HG02798 (cell line): ENCODE measurements around the gene TWIST2.

Source experiments
- ATAC-seq: cut with Tn5 transposase; IDR thresholded peaks from one replicate; pipeline ENCODE4 v1.9.1; 2021; ENCODE audit warnings: mild to moderate bottlenecking; ENCODE audit not compliant: unreplicated experiment, poor library complexity

The TWIST2 gene

GRCh38 chr2:238899386-238899785, 51.5 kb downstream of the TWIST2 start:
- ATAC-seq: no peak

GRCh38 chr2:238900511-238900910, 52.6 kb downstream of the TWIST2 start:
- no peak for ATAC-seq

GRCh38 chr2:238901461-238902057, 53.7 kb downstream of the TWIST2 start:
- no peak for ATAC-seq

GRCh38 chr2:238902285-238902684, 54.4 kb downstream of the TWIST2 start:
- no peak for ATAC-seq

- no peak for ATAC-seq
These were observed 55.3 kb downstream of the TWIST2 start for GRCh38 chr2:238903141-238903540.

GRCh38 chr2:238904177-238904576, 56.3 kb downstream of the TWIST2 start:
- ATAC-seq: no peak

- ATAC-seq: no peak
These were observed 56.8 kb downstream of the TWIST2 start for GRCh38 chr2:238904716-238905115.

GRCh38 chr2:238905224-238905623, 57.3 kb downstream of the TWIST2 start:
- ATAC-seq: no peak

- no peak for ATAC-seq
These were observed 57.8 kb downstream of the TWIST2 start for GRCh38 chr2:238905644-238906043.

GRCh38 chr2:238906254-238906935, 58.5 kb downstream of the TWIST2 start:
- ATAC-seq: no peak

GRCh38 chr2:238906936-238907716, 59.2 kb downstream of the TWIST2 start:
- ATAC-seq: no peak

- ATAC-seq: no peak
These were observed 59.9 kb downstream of the TWIST2 start for GRCh38 chr2:238907717-238908173.

- ATAC-seq: no peak
These were observed 61.4 kb downstream of the TWIST2 start for GRCh38 chr2:238908960-238909951.

- no peak for ATAC-seq
These were observed 63.0 kb downstream of the TWIST2 start for GRCh38 chr2:238910751-238911351.

GRCh38 chr2:238911376-238912227, 63.7 kb downstream of the TWIST2 start:
- no peak for ATAC-seq

GRCh38 chr2:238912228-238912915, 64.5 kb downstream of the TWIST2 start:
- no peak for ATAC-seq

GRCh38 chr2:238912916-238913875, 65.3 kb downstream of the TWIST2 start:
- ATAC-seq: no peak
